MM.1S (cell line): ENCODE data around the gene OLIG3.

ENCODE experiments used
- DNase-seq: peaks from one replicate; pipeline ENCODE4 v3.0.0-alpha.2; 2015
- H2AFZ ChIP-seq: fragments of 300-600 bp; sonication (generic); 2 replicates; pipeline ENCODE4 v1.6.0; 2016; ENCODE audit warnings: antibody characterized with exemption, low read length
- H3F3A ChIP-seq: fragments of 300-600 bp; sonication (generic); 2 replicates; pipeline ENCODE4 v1.6.1; 2016; ENCODE audit warnings: mild to moderate bottlenecking, antibody characterized with exemption, low read length, moderate library complexity, mixed read lengths; ENCODE audit not compliant: insufficient read depth
- H3K27ac ChIP-seq: fragments of 300-600 bp; sonication (generic); 2 replicates; pipeline ENCODE4 v1.5.1; 2016; ENCODE audit warnings: mild to moderate bottlenecking, low read length
- H3K27me3 ChIP-seq: fragments of 300-600 bp; sonication (generic); replicated peaks from 2 replicates; pipeline ENCODE4 v1.6.0; 2016; ENCODE audit warnings: low read length; ENCODE audit not compliant: insufficient read depth
- H3K36me3 ChIP-seq: fragments of 300-600 bp; sonication (generic); replicated peaks from 2 replicates; pipeline ENCODE4 v1.6.1; 2016; ENCODE audit warnings: mild to moderate bottlenecking, low read length, mixed read lengths; ENCODE audit not compliant: insufficient read depth
- H3K4me1 ChIP-seq: fragments of 300-600 bp; sonication (generic); 2 replicates; pipeline ENCODE4 v1.6.1; 2016; ENCODE audit warnings: low read length, mixed read lengths
- H3K4me2 ChIP-seq: fragments of 300-600 bp; sonication (generic); 2 replicates; pipeline ENCODE4 v1.6.0; 2016; ENCODE audit warnings: low read depth, low read length
- H3K4me3 ChIP-seq: fragments of 300-600 bp; sonication (generic); 2 replicates; pipeline ENCODE4 v1.5.1; 2016; ENCODE audit warnings: low read length, mixed read lengths
- H3K79me2 ChIP-seq: fragments of 300-600 bp; sonication (generic); 2 replicates; pipeline ENCODE4 v1.6.1; 2016; ENCODE audit warnings: mixed run types, low read length, mixed read lengths
- H3K9ac ChIP-seq: fragments of 300-600 bp; sonication (generic); 2 replicates; pipeline ENCODE4 v1.6.1; 2016; ENCODE audit warnings: low read length, mixed read lengths
- H3K9me2 ChIP-seq: fragments of 300-600 bp; sonication (generic); replicated peaks from 2 replicates; pipeline ENCODE4 v1.6.1; 2016; ENCODE audit warnings: mild to moderate bottlenecking, low read length, mixed read lengths; ENCODE audit not compliant: insufficient read depth
- H3K9me3 ChIP-seq: fragments of 300-600 bp; sonication (generic); replicated peaks from 2 replicates; pipeline ENCODE4 v1.6.1; 2016; ENCODE audit warnings: mild to moderate bottlenecking, low read length, mixed read lengths; ENCODE audit not compliant: insufficient read depth
- H4K20me1 ChIP-seq: fragments of 300-600 bp; sonication (generic); 2 replicates; pipeline ENCODE4 v1.6.1; 2016; ENCODE audit warnings: mild to moderate bottlenecking, low read length, moderate library complexity, mixed read lengths; ENCODE audit not compliant: insufficient read depth
- CTCF ChIP-seq: fragments of 300-600 bp; sonication (generic); IDR thresholded peaks from 2 replicates; pipeline ENCODE4 v1.5.1; 2016; ENCODE audit warnings: antibody characterized with exemption, low read length, mixed read lengths
- EZH2 ChIP-seq: fragments of 300-600 bp; sonication (generic); optimal IDR thresholded peaks from 2 replicates; pipeline ENCODE3; 2017; ENCODE audit warnings: low read depth, mild to moderate bottlenecking, antibody characterized with exemption, low read length, mixed read lengths
- EZH2phosphoT487 ChIP-seq: fragments of 300-600 bp; sonication (generic); IDR thresholded peaks from 2 replicates; pipeline ENCODE4 v1.6.1; 2018; ENCODE audit warnings: antibody characterized with exemption, low read length

The OLIG3 gene

GRCh38 chr6:137530404-137530803 lies 36.2 kb upstream of the OLIG3 start:
- Histone ChIP-seq H3K27me3 (no peaks in the 10 kb centered on the region), H3K79me2 (no peaks in the 10 kb centered on the region), H3K4me1 (no peaks in the 10 kb centered on the region), H3K9me3 (no peaks in the 10 kb centered on the region), H3K9me2 (no peaks in the 10 kb centered on the region), H4K20me1 (no peaks in the 10 kb centered on the region), H3K4me2 (no peak overlapping the region), H3K36me3 (no peaks in the 10 kb centered on the region), H2AFZ (no peak overlapping the region), H3K4me3 (no peak overlapping the region), H3K9ac (no peak overlapping the region), H3F3A (no peaks in the 10 kb centered on the region), H3K27ac (no peak overlapping the region)
- no peak for DNase-seq
- TF ChIP-seq EZH2 (no peak), CTCF (no peak), EZH2phosphoT487 (no peak)

- no peak overlapping the region for H3K4me2 ChIP-seq
Measured at GRCh38 chr6:137522831-137523230, 28.6 kb upstream of the OLIG3 start.

GRCh38 chr6:137522198-137522798 lies 28.1 kb upstream of the OLIG3 start:
- DNase-seq = no peak
- Histone ChIP-seq H3K27me3 (no peaks in the 10 kb centered on the region), H3K27ac (no peak overlapping the region), H3K9me2 (no peaks in the 10 kb centered on the region), H3K4me3 (no peak overlapping the region), H3K79me2 (no peaks in the 10 kb centered on the region), H3K36me3 (no peaks in the 10 kb centered on the region), H3F3A (no peaks in the 10 kb centered on the region), H3K9ac (no peak overlapping the region), H4K20me1 (no peaks in the 10 kb centered on the region), H3K4me2 (no peak overlapping the region), H2AFZ (no peak overlapping the region), H3K9me3 (no peaks in the 10 kb centered on the region), H3K4me1 (no peaks in the 10 kb centered on the region; the same call in 1 of the 2 replicates)
- TF ChIP-seq EZH2 = no peak
- no peak for TF ChIP-seq CTCF
- no peak for TF ChIP-seq EZH2phosphoT487

More at GRCh38 chr6:137522831-137523230, 28.6 kb upstream of the OLIG3 start:
- no peak overlapping the region for H3K4me3 ChIP-seq
- DNase-seq = no peak
- no peaks in the 10 kb centered on the region for H3F3A ChIP-seq
- no peak overlapping the region for H3K9ac ChIP-seq
- no peak for TF ChIP-seq CTCF
- TF ChIP-seq EZH2 = no peak
- no peak for TF ChIP-seq EZH2phosphoT487
- no peak overlapping the region for H2AFZ ChIP-seq
- H3K9me3 ChIP-seq = no peaks in the 10 kb centered on the region
- H3K27me3 ChIP-seq = no peaks in the 10 kb centered on the region
- no peaks in the 10 kb centered on the region for H4K20me1 ChIP-seq
- H3K9me2 ChIP-seq = no peaks in the 10 kb centered on the region
- H3K4me1 ChIP-seq = no peaks in the 10 kb centered on the region; the same call in 1 of the 2 replicates
- no peaks in the 10 kb centered on the region for H3K36me3 ChIP-seq
- no peaks in the 10 kb centered on the region for H3K79me2 ChIP-seq
- H3K27ac ChIP-seq = no peak overlapping the region
